B cell (primary cell): ENCODE measurements around the gene CECR2. TPM values are rescaled to one million over a fixed set of nuclear protein-coding genes. Genes with fewer than 3 reads are reported as not detected.

Experiments
- ATAC-seq: fragments of 200-7000 bp; cut with Tn5 transposase; one replicate; pipeline ENCODE4 v1.10.0; 2021; ENCODE audit warnings: low read depth, mild to moderate bottlenecking, moderate number of reproducible peaks, moderate library complexity
- CTCF ChIA-PET: fragments of 350-600 bp; sonication (Branson Sonifier 250); formaldehyde crosslinking; loops from one replicate; lab custom pipeline; 2021; ENCODE audit warnings: antibody characterized with exemption, inconsistent platforms; lab: Charles Lee
- POLR2A ChIA-PET: fragments of 350-600 bp; sonication (Branson Sonifier 250); formaldehyde crosslinking; loops from one replicate; lab custom pipeline; 2021; ENCODE audit warnings: antibody characterized with exemption; lab: Charles Lee
- DNase-seq: peaks from one replicate; pipeline ENCODE4 v3.0.0; 2013
- H2AFZ ChIP-seq: 2 replicates; pipeline ENCODE4 v1.6.1; 2012; ENCODE audit warnings: mild to moderate bottlenecking, low read depth, low read length; ENCODE audit not compliant: insufficient read depth, poor library complexity, severe bottlenecking
- H3K27ac ChIP-seq, 2 donors: 1 replicate in 1 of 2; 2 replicates in 1 of 2; pipeline ENCODE4 v1.5.1; 2012 to 2013; ENCODE audit warnings: low read length in 2 of 2, mild to moderate bottlenecking in 2 of 2, moderate library complexity in 1 of 2
- H3K27me3 ChIP-seq, 4 experiments: fragments of 200-600 bp in 1 of 4; sonication (generic) in 1 of 4; replicated peaks in 1 of 4; 1 replicate in 2 of 4; 2 replicates in 2 of 4; pipeline versions ENCODE4 v1.6.1 to v1.7.0; 2013 to 2016; ENCODE audit warnings: low read length in 3 of 4, mild to moderate bottlenecking in 2 of 4, mixed read lengths in 1 of 4, moderate library complexity in 1 of 4; ENCODE audit not compliant: insufficient read depth in 4 of 4, control insufficient read depth in 3 of 4; ENCODE audit errors: control extremely low read depth in 1 of 4
- H3K36me3 ChIP-seq, 2 experiments: replicated peaks in 1 of 2; 1 replicate in 1 of 2; 2 replicates in 1 of 2; pipeline versions ENCODE4 v1.6.1 to v1.7.1; 2013; ENCODE audit warnings: low read length in 1 of 2; ENCODE audit not compliant: insufficient read depth in 2 of 2, control insufficient read depth in 1 of 2; ENCODE audit errors: control extremely low read depth in 1 of 2, extremely low read depth in 1 of 2
- H3K4me1 ChIP-seq, 2 donors: fragments of 200-600 bp in 1 of 2; sonication (generic) in 1 of 2; 1 replicate in 1 of 2; 2 replicates in 1 of 2; pipeline versions ENCODE4 v1.5.1 to v1.6.1; 2013 to 2017; ENCODE audit warnings: low read length in 2 of 2; ENCODE audit not compliant: control insufficient read depth in 2 of 2, insufficient read depth in 2 of 2
- H3K4me2 ChIP-seq: replicated peaks from 2 replicates; pipeline ENCODE3; 2012; ENCODE audit warnings: mild to moderate bottlenecking, low read depth, low read length; ENCODE audit not compliant: poor library complexity, severe bottlenecking
- H3K4me3 ChIP-seq, 5 experiments: fragments of 200-600 bp in 1 of 5; sonication (generic) in 1 of 5; 1 replicate in 3 of 5; 2 replicates in 2 of 5; pipeline versions ENCODE4 v1.5.1 to v1.7.0; 2011 to 2016; ENCODE audit warnings: low read length in 4 of 5, mild to moderate bottlenecking in 4 of 5, low read depth in 2 of 5, control low read depth in 1 of 5, moderate library complexity in 1 of 5; ENCODE audit not compliant: insufficient read depth in 1 of 5; ENCODE audit errors: control extremely low read depth in 1 of 5, extremely low read depth in 1 of 5
- H3K79me2 ChIP-seq: fragments of 200-600 bp; sonication (generic); one replicate; pipeline ENCODE4 v1.6.0; 2016; ENCODE audit warnings: low read length; ENCODE audit not compliant: control insufficient read depth, insufficient read depth
- H3K9ac ChIP-seq: fragments of 200-600 bp; sonication (generic); 2 replicates; pipeline ENCODE4 v1.6.1; 2017; ENCODE audit warnings: mild to moderate bottlenecking, low read length, moderate library complexity
- H3K9me3 ChIP-seq, 3 donors: one replicate each; pipeline versions ENCODE4 v1.6.1 to v1.7.1; 2013; ENCODE audit warnings: low read length in 2 of 3; ENCODE audit not compliant: control insufficient read depth in 2 of 3, insufficient read depth in 1 of 3; ENCODE audit errors: control extremely low read depth in 1 of 3
- H4K20me1 ChIP-seq: 2 replicates; pipeline ENCODE4 v1.6.0; 2012; ENCODE audit warnings: mild to moderate bottlenecking, low read length; ENCODE audit not compliant: insufficient read depth, control insufficient read depth, poor library complexity, severe bottlenecking
- H3K27ac Mint-ChIP-seq: one replicate; pipeline ENCODE4 v1.8.0; 2021; ENCODE audit warnings: mixed read lengths
- H3K27me3 Mint-ChIP-seq: one replicate; pipeline ENCODE4 v1.8.0; 2021; ENCODE audit warnings: mixed read lengths
- H3K4me1 Mint-ChIP-seq: one replicate; pipeline ENCODE4 v1.8.0; 2021; ENCODE audit warnings: mixed read lengths
- H3K4me3 Mint-ChIP-seq: one replicate; pipeline ENCODE4 v1.8.0; 2021; ENCODE audit warnings: mixed read lengths
- H3K9me3 Mint-ChIP-seq: one replicate; pipeline ENCODE4 v1.8.0; 2022; ENCODE audit warnings: mixed read lengths; ENCODE audit not compliant: insufficient read depth
- CTCF ChIP-seq: fragments of 200-600 bp; IDR thresholded peaks from one replicate; pipeline ENCODE4 v1.8.0; 2022; ENCODE audit warnings: antibody characterized with exemption, mild to moderate bottlenecking
- EZH2 ChIP-seq: IDR thresholded peaks from 2 replicates; pipeline ENCODE4 v1.6.1; 2012; ENCODE audit warnings: borderline replicate concordance, low read depth, mild to moderate bottlenecking, moderate library complexity, low read length; ENCODE audit not compliant: insufficient read depth, poor library complexity, severe bottlenecking
- WGBS: methylation state at CpG from one replicate; pipeline ENCODE4 v1.1.5; 2013; ENCODE audit warnings: missing lambda C conversion rate; ENCODE audit not compliant: insufficient coverage; 5-methylcytosine and 5-hydroxymethylcytosine counted together
- intact Hi-C: fragments of 100-400 bp; cut with micrococcal nuclease; formaldehyde crosslinking; loops from one replicate; pipeline ENCODE4 v1.10.0; 2022
- polyA plus RNA-seq: library from polyadenylated mRNA; depleted of rRNA; stranded (reverse); fragments of >200 nt; gene quantifications from 2 replicates; pipeline ENCODE4 v1.2.3, GENCODE V29; 2012
- total RNA-seq, 2 donors: library from RNA; stranded (reverse); fragments of 120-200 nt in 1 of 2; gene quantifications; 1 replicate in 1 of 2; 2 replicates in 1 of 2; pipeline versions ENCODE4 v1.2.3 to v1.2.4, GENCODE V29; 2013 to 2022

CECR2 gene
- total and polyA plus RNA-seq, 2 donors (not counting 1 experiment from before 2014, with no cell fraction given), result 0.13 to 6.6 TPM

- Histone ChIP-seq H3K27ac (no peak overlapping the region), H3K79me2 (no peaks in the 10 kb centered on the region), H3K4me1 (no peaks in the 10 kb centered on the region), H3K4me3 (no peak overlapping the region), H3K4me2 (no peak overlapping the region), H4K20me1 (no peaks in the 10 kb centered on the region), H3K9me3 (peaks cover 0 to 7% (median 0%) of the 10 kb centered on the region in 3 donors), H2AFZ (no peak overlapping the region), H3K9ac (no peak overlapping the region), H3K27me3 (no peaks in the 10 kb centered on the region), H3K36me3 (no peaks in the 10 kb centered on the region)
- intact Hi-C loops, result no loop called here
- ChIA-PET POLR2A (no interaction called here), CTCF (no interaction called here)
- DNase-seq (no peak), ATAC-seq (no peak)
- Mint-ChIP-seq H3K4me3 (no peak overlapping the region), H3K27ac (no peak overlapping the region), H3K9me3 (no peaks in the 10 kb centered on the region), H3K27me3 (peaks cover 5% of the 10 kb centered on the region), H3K4me1 (no peaks in the 10 kb centered on the region)
- 82% methylated on average over 5 of the region's 6 CpGs for WGBS
- TF ChIP-seq EZH2, result no peak
- no peak for TF ChIP-seq CTCF
Observed at GRCh38 chr22:17444204-17444504, 74.9 kb downstream of the CECR2 start.

GRCh38 chr22:17446698-17447097, 77.4 kb downstream of the CECR2 start:
- H3K9me3 ChIP-seq, result peaks cover 0 to 7% (median 0%) of the 10 kb centered on the region in 3 donors
- H3K9ac ChIP-seq, result no peak overlapping the region
- TF ChIP-seq EZH2 (no peak), CTCF (no peak)
- H2AFZ ChIP-seq, result no peak overlapping the region
- Mint-ChIP-seq H3K27me3 (peaks cover 5% of the 10 kb centered on the region), H3K9me3 (no peaks in the 10 kb centered on the region), H3K4me3 (no peak overlapping the region), H3K27ac (no peak overlapping the region), H3K4me1 (no peaks in the 10 kb centered on the region)
- no peak overlapping the region for H3K4me3 ChIP-seq
- no peak overlapping the region for H3K4me2 ChIP-seq
- 88% methylated on average over 9 of the region's 10 CpGs for WGBS
- ChIA-PET POLR2A (interaction anchor here (0.7 kb wide), 1 partner anchor 63 kb away, joined by 4 read pairs; no protein-coding TSS in a partner anchor), CTCF (interaction anchor here (1.3 kb wide), 1 partner anchor 14 kb away, joined by 3 read pairs; no protein-coding TSS in a partner anchor)
- no peaks in the 10 kb centered on the region for H3K36me3 ChIP-seq
- no peaks in the 10 kb centered on the region for H3K79me2 ChIP-seq
- H3K27ac ChIP-seq, result no peak overlapping the region
- H4K20me1 ChIP-seq, result no peaks in the 10 kb centered on the region
- H3K27me3 ChIP-seq, result no peaks in the 10 kb centered on the region
- intact Hi-C loops, result no loop called here
- H3K4me1 ChIP-seq, result no peaks in the 10 kb centered on the region
- DNase-seq, result no peak
- no peak for ATAC-seq
